GM18951 (cell line): ENCODE data around the gene SFRP4.

Experiments
- POLR2A ChIP-seq: IDR thresholded peaks from 4 replicates; pipeline ENCODE4 v1.6.1; 2011; ENCODE audit warnings: mild to moderate bottlenecking; ENCODE audit not compliant: insufficient read length, insufficient read depth; ENCODE audit errors: extremely low read depth
- in situ Hi-C: fragments of 300-500 bp; cut with MboI; formaldehyde crosslinking; loops from one replicate; pipeline ENCODE4 v1.12.0; 2022; ENCODE audit warnings: low sequenced_read_pairs, mixed read lengths, inconsistent platforms; ENCODE audit not compliant: unreplicated experiment

The SFRP4 gene

DNA sequence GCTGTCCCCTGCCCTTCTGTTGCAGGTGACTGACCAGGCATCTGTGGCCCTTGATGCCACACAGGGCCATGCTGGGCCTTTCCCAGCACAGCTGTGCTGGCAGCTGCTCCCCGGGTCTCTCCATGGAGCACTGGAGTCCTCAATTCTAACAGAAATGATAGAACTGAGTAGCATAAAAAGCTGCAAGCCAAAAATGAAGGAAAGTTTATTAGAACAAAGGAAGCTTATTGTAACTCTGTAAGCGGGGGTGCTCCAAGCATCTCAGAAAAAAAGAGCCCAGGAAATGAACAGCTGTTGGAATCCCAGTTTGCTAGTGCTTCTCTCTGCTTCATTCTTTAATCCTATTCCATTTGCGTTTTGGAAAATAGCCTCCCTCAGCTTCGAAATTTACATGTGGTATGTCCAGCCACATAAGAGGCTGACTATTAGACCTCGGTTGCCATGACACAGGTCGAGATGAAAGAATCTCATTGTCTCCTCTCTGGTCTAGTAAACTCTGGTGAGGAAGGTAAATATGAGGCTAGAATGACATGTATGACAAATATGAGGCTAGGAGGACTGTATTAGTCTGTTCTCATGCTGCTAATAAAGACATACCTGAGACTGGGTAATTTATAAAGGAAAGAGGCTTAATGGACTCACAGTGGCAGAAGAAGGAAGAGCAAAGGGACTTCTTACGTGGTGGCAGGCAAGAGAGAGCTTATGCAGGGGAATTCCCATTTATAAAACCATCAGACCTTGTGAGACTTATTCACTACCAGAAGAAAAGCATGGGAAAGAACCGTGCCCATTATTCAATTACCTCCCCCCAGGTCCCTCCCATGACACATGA, 27.5 kb upstream of the SFRP4 start:
- no peak for TF ChIP-seq POLR2A
- in situ Hi-C loops = no loop called here

GRCh38 chr7:37942934-37943610, 26.5 kb upstream of the SFRP4 start:
- in situ Hi-C loops = no loop called here
- no peak for TF ChIP-seq POLR2A

- TF ChIP-seq POLR2A = no peak
- in situ Hi-C loops = no loop called here
Measured at GRCh38 chr7:37933018-37933566, 16.5 kb upstream of the SFRP4 start.

DNA sequence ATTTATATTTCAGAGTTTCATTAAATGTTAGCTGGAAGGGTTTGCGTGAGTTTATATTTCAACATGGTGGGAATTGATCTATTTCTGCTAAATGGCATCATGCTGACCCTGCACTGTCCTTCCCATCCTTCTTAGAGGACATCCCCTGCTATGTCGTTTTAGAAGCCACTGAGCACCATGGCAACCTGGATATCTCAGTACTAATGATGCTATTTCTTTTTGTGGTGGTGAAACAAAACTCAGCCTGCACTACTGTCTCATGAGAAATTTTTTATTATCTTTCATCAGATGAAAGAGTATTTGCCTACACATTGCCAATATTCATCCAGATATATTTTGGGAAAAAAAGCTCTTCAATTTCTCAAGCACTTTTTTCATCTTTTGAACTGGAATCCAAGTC, 15.9 kb upstream of the SFRP4 start:
- in situ Hi-C loops = no loop called here
- no peak for TF ChIP-seq POLR2A

- in situ Hi-C loops = no loop called here
- no peak for TF ChIP-seq POLR2A
Measured at GRCh38 chr7:37930226-37930948, 13.8 kb upstream of the SFRP4 start.

- in situ Hi-C loops = no loop called here
- no peak for TF ChIP-seq POLR2A
Measured at GRCh38 chr7:37928878-37929277, 12.3 kb upstream of the SFRP4 start.

GRCh38 chr7:37927773-37928444, 11.3 kb upstream of the SFRP4 start:
- in situ Hi-C loops = no loop called here
- TF ChIP-seq POLR2A = no peak

DNA sequence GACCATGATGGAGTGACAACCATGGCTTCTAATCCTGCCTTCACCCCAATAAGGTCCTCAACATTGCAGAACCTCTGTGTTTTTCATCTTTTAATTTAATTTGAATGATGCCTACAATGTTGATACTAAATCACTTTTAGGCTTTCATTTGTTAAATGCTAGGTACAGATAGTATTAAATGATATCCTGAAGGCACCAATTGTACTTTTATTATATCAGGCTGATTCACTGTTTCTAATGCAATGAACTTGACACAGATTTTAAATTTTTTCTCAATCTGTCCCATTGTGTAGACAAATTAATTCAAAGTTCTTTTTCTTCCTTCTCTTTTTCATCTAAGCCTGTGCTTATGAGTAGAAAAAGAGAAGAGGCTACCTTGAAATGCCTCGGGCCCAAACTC, 9.0 kb upstream of the SFRP4 start:
- in situ Hi-C loops = no loop called here
- no peak for TF ChIP-seq POLR2A

DNA sequence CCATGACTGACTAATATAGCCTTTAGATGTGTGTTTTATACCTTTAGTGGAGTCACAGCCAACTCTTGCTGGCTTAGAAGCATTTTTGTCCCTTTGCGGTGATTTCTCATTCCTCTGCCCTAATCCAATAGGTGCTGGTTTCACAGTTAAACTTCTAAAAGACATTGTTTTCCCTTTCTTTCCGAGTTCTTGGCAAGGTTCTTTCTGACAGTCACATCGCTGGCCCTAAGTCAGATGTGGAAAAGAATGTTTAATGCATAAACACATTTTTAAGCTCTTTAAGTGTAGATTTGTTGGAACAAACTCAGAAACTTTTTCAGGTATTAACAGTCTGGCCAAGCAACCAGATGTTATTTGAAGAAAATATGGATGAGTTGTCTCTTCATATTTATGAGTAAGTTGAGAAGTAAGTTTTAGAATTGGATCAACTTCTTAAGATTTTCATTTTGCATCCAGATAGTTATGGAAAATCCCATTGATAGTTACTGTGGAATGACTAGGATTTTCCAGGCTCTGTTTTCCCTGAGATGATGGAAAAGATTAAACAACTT, 7.9 kb upstream of the SFRP4 start:
- no peak for TF ChIP-seq POLR2A
- in situ Hi-C loops = loop anchor here (25.0 kb wide), 2 partner anchors 288 to 413 kb away; no protein-coding TSS in a partner anchor

DNA sequence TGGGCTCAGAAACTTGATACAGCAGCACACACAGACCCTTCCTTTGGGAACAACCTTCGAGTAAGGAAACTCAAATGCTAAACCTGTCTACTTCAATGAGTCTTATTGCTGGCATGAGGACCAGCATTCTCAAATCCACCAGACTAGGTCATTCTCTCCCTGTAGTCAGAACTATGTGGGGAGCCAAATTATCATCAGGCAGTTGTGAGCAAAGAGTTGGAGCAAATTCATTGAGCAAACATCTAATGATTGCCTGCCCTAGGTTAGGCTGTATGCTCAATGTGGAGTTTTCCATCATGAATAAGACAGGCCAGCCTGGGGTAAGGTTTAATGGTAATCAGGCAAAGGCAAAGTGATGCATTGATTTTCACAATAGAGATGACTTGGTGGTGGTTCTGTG, 7.4 kb upstream of the SFRP4 start:
- no peak for TF ChIP-seq POLR2A
- in situ Hi-C loops = loop anchor here (25.0 kb wide), 2 partner anchors 288 to 413 kb away; no protein-coding TSS in a partner anchor

DNA sequence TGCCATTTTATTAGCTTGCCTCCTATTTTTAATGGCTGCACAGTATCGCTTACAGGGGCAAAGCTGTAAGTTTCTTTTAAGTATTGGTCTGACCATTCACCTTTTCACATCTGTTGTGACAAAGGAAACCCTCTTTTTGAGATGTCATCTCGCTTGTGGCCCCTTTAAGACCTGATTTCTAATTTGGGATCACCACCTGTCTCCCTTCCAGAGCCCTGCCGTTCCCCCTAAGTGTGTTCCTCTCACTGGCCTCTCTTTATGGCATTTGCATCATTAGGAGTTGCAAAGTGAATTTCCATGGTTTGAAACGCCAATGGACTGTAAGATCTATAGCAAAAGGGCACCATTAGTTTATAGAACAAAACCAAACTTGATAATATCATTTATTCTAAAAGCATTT, 5.3 kb upstream of the SFRP4 start:
- in situ Hi-C loops = loop anchor here (25.0 kb wide), 2 partner anchors 290 to 415 kb away; no protein-coding TSS in a partner anchor
- no peak for TF ChIP-seq POLR2A
